ENCODE results near the gene UVRAG.

DNA sequence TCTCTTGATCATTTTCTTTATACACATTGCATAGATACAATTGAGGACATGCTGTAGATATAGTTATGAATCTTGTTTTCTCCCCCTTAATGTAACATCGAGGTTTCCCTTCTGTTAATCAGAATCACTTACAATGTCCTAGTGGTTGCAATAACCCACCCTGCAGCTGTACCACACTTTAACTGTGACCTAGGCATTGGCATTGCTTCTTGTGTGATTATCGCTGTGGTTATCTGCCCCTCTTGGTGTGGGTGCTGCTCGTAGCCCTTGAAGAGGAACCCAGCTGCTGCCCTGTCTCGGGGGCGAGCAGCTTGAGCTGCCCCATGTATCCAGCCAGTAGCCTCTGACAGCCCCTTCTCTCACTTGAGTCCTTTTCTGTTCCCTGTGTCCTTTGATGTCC is 44.9 kb upstream of the UVRAG start:
- TF ChIP-seq POLR2AphosphoS5 (IDR thresholded peaks at IDR 0.05; ENCODE audit: borderline replicate concordance, low read depth, low read length) (no peak), EZH2 (IDR thresholded peaks at IDR 0.05) (no peak)
